NT2/D1 (cell line): ENCODE measurements around the gene LGSN.

Source experiments
- DNase-seq: peaks from one replicate; pipeline ENCODE4 v3.0.0-alpha.2; 2011; ENCODE audit warnings: low read depth, low spot score
- H3K27me3 ChIP-seq: 2 replicates; pipeline ENCODE4 v1.6.0; 2011; ENCODE audit warnings: mild to moderate bottlenecking; ENCODE audit not compliant: insufficient read length, insufficient read depth
- H3K36me3 ChIP-seq: 2 replicates; pipeline ENCODE4 v1.6.1; 2011; ENCODE audit warnings: mild to moderate bottlenecking, low read length, mixed read lengths; ENCODE audit not compliant: insufficient read depth, insufficient read length
- H3K4me1 ChIP-seq: 2 replicates; pipeline ENCODE4 v1.5.1; 2011; ENCODE audit not compliant: insufficient read depth, insufficient read length
- H3K4me3 ChIP-seq: 2 replicates; pipeline ENCODE4 v1.5.1; 2011; ENCODE audit warnings: low read depth; ENCODE audit not compliant: insufficient read length
- H3K9ac ChIP-seq: 2 replicates; pipeline ENCODE4 v1.6.0; 2011; ENCODE audit warnings: low read depth; ENCODE audit not compliant: insufficient read length
- H3K9me3 ChIP-seq: 2 replicates; pipeline ENCODE4 v1.5.1; 2011; ENCODE audit warnings: mild to moderate bottlenecking, low read length; ENCODE audit not compliant: insufficient read depth
- SUZ12 ChIP-seq: IDR thresholded peaks from 2 replicates; pipeline ENCODE4 v1.6.1; 2011; ENCODE audit not compliant: insufficient read length, insufficient read depth; ENCODE audit errors: extremely low read depth
- YY1 ChIP-seq: IDR thresholded peaks from 2 replicates; pipeline ENCODE4 v1.6.1; 2011; ENCODE audit not compliant: insufficient read length, insufficient read depth
- ZNF274 ChIP-seq: IDR thresholded peaks from 2 replicates; pipeline ENCODE4 v1.6.1; 2011; ENCODE audit warnings: mild to moderate bottlenecking, low read depth, low read length

LGSN gene

DNA sequence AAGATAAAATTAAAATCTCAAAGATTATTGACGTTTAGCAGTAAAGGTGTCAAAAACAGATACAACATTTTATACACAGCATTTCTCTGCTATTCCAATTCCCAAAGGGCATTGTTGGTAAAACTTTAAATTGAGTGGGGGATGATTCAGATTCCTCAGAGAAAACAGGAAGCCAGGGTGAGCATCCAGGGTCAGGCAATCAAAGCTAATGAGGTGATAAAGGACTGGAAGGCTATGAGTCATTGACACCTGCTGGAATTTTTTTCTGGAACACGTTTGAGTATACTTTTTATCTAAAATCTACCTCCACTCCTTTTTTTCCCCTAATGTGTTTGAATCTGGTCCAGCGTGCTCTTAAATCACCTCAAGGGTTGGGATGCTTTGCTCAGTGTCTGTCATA is 56.3 kb downstream of the LGSN start:
- no peaks in the 10 kb centered on the region for H3K36me3 ChIP-seq
- no peaks in the 10 kb centered on the region for H3K9me3 ChIP-seq
- TF ChIP-seq ZNF274 (no peak), YY1 (no peak), SUZ12 (no peak)
- H3K4me3 ChIP-seq: no peak overlapping the region
- no peaks in the 10 kb centered on the region for H3K27me3 ChIP-seq
- DNase-seq: no peak
- no peaks in the 10 kb centered on the region for H3K4me1 ChIP-seq
- no peak overlapping the region for H3K9ac ChIP-seq

DNA sequence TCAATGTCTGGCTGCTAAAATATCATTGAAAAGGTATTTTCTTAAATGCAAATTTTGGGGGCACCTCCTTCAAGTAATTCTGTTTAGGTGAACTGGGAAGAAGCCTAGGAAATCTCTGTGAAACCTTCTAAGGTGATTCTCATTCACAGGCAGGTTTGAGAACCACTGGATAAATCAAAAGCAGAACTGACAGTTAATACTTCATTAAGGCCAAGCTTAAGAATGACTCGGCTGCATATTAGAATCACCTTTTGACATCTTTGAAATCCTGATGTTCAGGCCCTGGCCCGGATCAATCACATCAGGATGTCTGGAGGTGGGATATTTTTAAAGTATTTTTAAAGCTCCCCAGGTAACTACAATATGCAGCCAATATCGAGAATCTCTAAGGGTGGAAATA is 58.0 kb downstream of the LGSN start:
- no peak for TF ChIP-seq YY1
- TF ChIP-seq ZNF274: no peak
- TF ChIP-seq SUZ12: no peak
- DNase-seq: no peak
- no peaks in the 10 kb centered on the region for H3K36me3 ChIP-seq
- H3K9me3 ChIP-seq: no peaks in the 10 kb centered on the region
- H3K4me1 ChIP-seq: no peaks in the 10 kb centered on the region
- H3K9ac ChIP-seq: no peak overlapping the region
- H3K4me3 ChIP-seq: no peak overlapping the region
- no peaks in the 10 kb centered on the region for H3K27me3 ChIP-seq

- TF ChIP-seq SUZ12 (no peak), ZNF274 (no peak), YY1 (no peak)
- no peak for DNase-seq
- H3K4me1 ChIP-seq: no peaks in the 10 kb centered on the region
- no peak overlapping the region for H3K4me3 ChIP-seq
- H3K36me3 ChIP-seq: no peaks in the 10 kb centered on the region
- H3K9me3 ChIP-seq: no peaks in the 10 kb centered on the region
- no peak overlapping the region for H3K9ac ChIP-seq
- H3K27me3 ChIP-seq: no peaks in the 10 kb centered on the region
These were observed 60.6 kb downstream of the LGSN start for GRCh38 chr6:63259153-63259552.

GRCh38 chr6:63249875-63250482 is 69.8 kb downstream of the LGSN start:
- Histone ChIP-seq H3K4me1 (no peaks in the 10 kb centered on the region), H3K27me3 (no peaks in the 10 kb centered on the region), H3K4me3 (no peak overlapping the region), H3K9ac (no peak overlapping the region), H3K9me3 (no peaks in the 10 kb centered on the region), H3K36me3 (no peaks in the 10 kb centered on the region)
- TF ChIP-seq ZNF274: no peak
- TF ChIP-seq SUZ12: no peak
- TF ChIP-seq YY1: no peak
- no peak for DNase-seq

GRCh38 chr6:63246581-63246980 is 73.2 kb downstream of the LGSN start:
- no peak overlapping the region for H3K9ac ChIP-seq
- no peaks in the 10 kb centered on the region for H3K4me1 ChIP-seq
- TF ChIP-seq SUZ12: no peak
- no peak for TF ChIP-seq ZNF274
- no peak for TF ChIP-seq YY1
- no peak overlapping the region for H3K4me3 ChIP-seq
- H3K36me3 ChIP-seq: no peaks in the 10 kb centered on the region
- no peaks in the 10 kb centered on the region for H3K27me3 ChIP-seq
- DNase-seq: no peak
- no peaks in the 10 kb centered on the region for H3K9me3 ChIP-seq

- H3K27me3 ChIP-seq: no peaks in the 10 kb centered on the region
- H3K4me1 ChIP-seq: no peaks in the 10 kb centered on the region
- TF ChIP-seq YY1 (no peak), ZNF274 (no peak), SUZ12 (no peak)
- no peak overlapping the region for H3K9ac ChIP-seq
- H3K36me3 ChIP-seq: no peaks in the 10 kb centered on the region
- H3K9me3 ChIP-seq: no peaks in the 10 kb centered on the region
- no peak overlapping the region for H3K4me3 ChIP-seq
- DNase-seq: no peak
These were observed 73.9 kb downstream of the LGSN start for GRCh38 chr6:63245909-63246308.

GRCh38 chr6:63245420-63245819 is 74.4 kb downstream of the LGSN start:
- no peaks in the 10 kb centered on the region for H3K27me3 ChIP-seq
- H3K9ac ChIP-seq: no peak overlapping the region
- H3K4me3 ChIP-seq: no peak overlapping the region
- no peaks in the 10 kb centered on the region for H3K9me3 ChIP-seq
- TF ChIP-seq ZNF274: no peak
- TF ChIP-seq SUZ12: no peak
- no peak for TF ChIP-seq YY1
- no peak for DNase-seq
- no peaks in the 10 kb centered on the region for H3K36me3 ChIP-seq
- H3K4me1 ChIP-seq: no peaks in the 10 kb centered on the region
